ENCODE results near the gene CHMP1A.

- TF ChIP-seq EP300 (IDR thresholded peaks at IDR 0.05) (no peak), CTCF (IDR thresholded peaks at IDR 0.05) (peak in 2 of 4 experiments; percentile 8 to 31)
Observed at GRCh38 chr16:89700649-89701424, 43.3 kb upstream of the CHMP1A start.
